HepG2 (cell line): ENCODE results near the gene C1orf35. TPM values are rescaled to one million over a fixed set of nuclear protein-coding genes. Genes with fewer than 3 reads are reported as not detected.

ENCODE experiments used
- GATAD1 ChIP-seq: IDR thresholded peaks from 2 replicates; pipeline ENCODE4 v1.6.1; 2016; ENCODE audit warnings: missing genetic modification reagents, missing compliant biosample characterization
- GLI4 ChIP-seq: sonication (generic); formaldehyde crosslinking; IDR thresholded peaks from 2 replicates; pipeline ENCODE4 v1.5.1; 2020; ENCODE audit warnings: missing genetic modification reagents, mild to moderate bottlenecking, moderate library complexity, borderline replicate concordance
- HNF4G ChIP-seq, 2 experiments: sonication (generic) in 1 of 2; formaldehyde crosslinking in 1 of 2; IDR thresholded peaks; 2 replicates each; pipeline versions ENCODE4 v1.4.0 to v1.6.1; 2011 to 2020; ENCODE audit warnings: borderline replicate concordance in 2 of 2, low read depth in 2 of 2, mild to moderate bottlenecking in 2 of 2, low read length in 1 of 2, missing genetic modification reagents in 1 of 2, moderate library complexity in 1 of 2
- KLF16 ChIP-seq, 2 experiments: sonication (generic) in 1 of 2; formaldehyde crosslinking in 1 of 2; IDR thresholded peaks; 2 replicates each; pipeline versions ENCODE4 v1.6.1 to v1.8.0; 2016 to 2023; ENCODE audit warnings: missing genetic modification reagents in 2 of 2, missing compliant biosample characterization in 1 of 2
- MAFF ChIP-seq: IDR thresholded peaks from 2 replicates; pipeline ENCODE4 v1.6.1; 2011; ENCODE audit warnings: low read depth, low read length, improper control_type of control experiment
- NCOA2 ChIP-seq: sonication (generic); formaldehyde crosslinking; IDR thresholded peaks from 2 replicates; pipeline ENCODE4 v1.8.0; 2022; ENCODE audit warnings: inconsistent platforms
- PAX8 ChIP-seq: sonication (generic); formaldehyde crosslinking; IDR thresholded peaks from 2 replicates; pipeline ENCODE4 v1.8.0; 2022; ENCODE audit warnings: mild to moderate bottlenecking, missing genetic modification reagents, borderline replicate concordance
- PHB2 ChIP-seq: fragments of 450-650 bp; IDR thresholded peaks from 2 replicates; pipeline ENCODE4 v1.6.1; 2018; ENCODE audit not compliant: partially characterized antibody
- POLR2AphosphoS5 ChIP-seq: IDR thresholded peaks from 2 replicates; pipeline ENCODE4 v1.6.1; 2012; ENCODE audit warnings: low read depth, low read length
- SPEN ChIP-seq: sonication (generic); formaldehyde crosslinking; IDR thresholded peaks from 2 replicates; pipeline ENCODE4 v1.5.1; 2020; ENCODE audit warnings: low read depth, mild to moderate bottlenecking, missing genetic modification reagents
- ZFP41 ChIP-seq: sonication (generic); formaldehyde crosslinking; IDR thresholded peaks from 2 replicates; pipeline ENCODE4 v1.4.0; 2020; ENCODE audit warnings: mild to moderate bottlenecking, missing genetic modification reagents, borderline replicate concordance
- ZNF205 ChIP-seq: IDR thresholded peaks from 2 replicates; pipeline ENCODE4 v1.6.1; 2018; ENCODE audit warnings: missing biosample characterization, missing genetic modification reagents
- ZNF431 ChIP-seq: sonication (generic); formaldehyde crosslinking; IDR thresholded peaks from 2 replicates; pipeline ENCODE4 v1.9.0; 2022; ENCODE audit warnings: missing genetic modification reagents, low read depth, mild to moderate bottlenecking, borderline replicate concordance
- ZNF546 ChIP-seq: sonication (generic); formaldehyde crosslinking; conservative IDR thresholded peaks from 2 replicates; pipeline ENCODE4 v1.8.1; 2023; ENCODE audit warnings: mild to moderate bottlenecking, missing genetic modification reagents
- ZNF672 ChIP-seq: sonication (generic); formaldehyde crosslinking; IDR thresholded peaks from 2 replicates; pipeline ENCODE4 v1.8.1; 2022; ENCODE audit warnings: missing genetic modification reagents
- ZNF883 ChIP-seq: sonication (generic); formaldehyde crosslinking; IDR thresholded peaks from 2 replicates; pipeline ENCODE4 v1.5.1; 2020; ENCODE audit warnings: mild to moderate bottlenecking, missing genetic modification reagents; ENCODE audit errors: not compliant biosample characterization
- polyA plus RNA-seq, 8 experiments: library from polyadenylated mRNA; depleted of rRNA in 3 of 8; stranded (reverse) in 7 of 8; unstranded in 1 of 8; fragments of >200 nt; fragmentation: Illumina TruSeq in 4 of 8; extraction: Trizol in 4 of 8; gene quantifications; 2 replicates each; pipeline versions ENCODE4 v1.2.1 to v1.2.3, GENCODE V29; 2011 to 2016; ENCODE audit warnings: low read depth in 4 of 8, missing spikeins in 1 of 8, mixed read lengths in 1 of 8; ENCODE audit not compliant: insufficient read depth in 1 of 8
- total RNA-seq, 5 experiments: library from RNA; depleted of rRNA; stranded (reverse); fragments of >200 nt; fragmentation: Illumina TruSeq; extraction: Trizol; gene quantifications; 2 replicates each; pipeline ENCODE4 v1.2.3, GENCODE V29; 2016; ENCODE audit warnings: low read depth in 1 of 5
- TF ChIP-seq, protein P1 (sequence below): sonication (generic); formaldehyde crosslinking; IDR thresholded peaks from 2 replicates; pipeline ENCODE4 v1.5.1; 2020; ENCODE audit warnings: missing genetic modification reagents, mild to moderate bottlenecking, borderline replicate concordance
- TF ChIP-seq, protein P2 (sequence below): sonication (generic); formaldehyde crosslinking; conservative IDR thresholded peaks from 2 replicates; pipeline ENCODE4 v1.4.0; 2020; ENCODE audit warnings: missing genetic modification reagents
- TF ChIP-seq, protein P3 (sequence below): IDR thresholded peaks from 2 replicates; pipeline ENCODE4 v1.6.1; 2012; ENCODE audit warnings: low read length, improper control_type of control experiment
- TF ChIP-seq, protein P4 (sequence below): sonication (generic); formaldehyde crosslinking; IDR thresholded peaks from 2 replicates; pipeline ENCODE4 v1.4.0; 2020; ENCODE audit warnings: missing genetic modification reagents, low read depth, mild to moderate bottlenecking, borderline replicate concordance

The C1orf35 gene
- total and polyA plus RNA-seq, 2 of the 13 experiments (the other 11 are each of a cell fraction or from before 2014, with no cell fraction given), result 8.1 to 19.3 TPM

DNA sequence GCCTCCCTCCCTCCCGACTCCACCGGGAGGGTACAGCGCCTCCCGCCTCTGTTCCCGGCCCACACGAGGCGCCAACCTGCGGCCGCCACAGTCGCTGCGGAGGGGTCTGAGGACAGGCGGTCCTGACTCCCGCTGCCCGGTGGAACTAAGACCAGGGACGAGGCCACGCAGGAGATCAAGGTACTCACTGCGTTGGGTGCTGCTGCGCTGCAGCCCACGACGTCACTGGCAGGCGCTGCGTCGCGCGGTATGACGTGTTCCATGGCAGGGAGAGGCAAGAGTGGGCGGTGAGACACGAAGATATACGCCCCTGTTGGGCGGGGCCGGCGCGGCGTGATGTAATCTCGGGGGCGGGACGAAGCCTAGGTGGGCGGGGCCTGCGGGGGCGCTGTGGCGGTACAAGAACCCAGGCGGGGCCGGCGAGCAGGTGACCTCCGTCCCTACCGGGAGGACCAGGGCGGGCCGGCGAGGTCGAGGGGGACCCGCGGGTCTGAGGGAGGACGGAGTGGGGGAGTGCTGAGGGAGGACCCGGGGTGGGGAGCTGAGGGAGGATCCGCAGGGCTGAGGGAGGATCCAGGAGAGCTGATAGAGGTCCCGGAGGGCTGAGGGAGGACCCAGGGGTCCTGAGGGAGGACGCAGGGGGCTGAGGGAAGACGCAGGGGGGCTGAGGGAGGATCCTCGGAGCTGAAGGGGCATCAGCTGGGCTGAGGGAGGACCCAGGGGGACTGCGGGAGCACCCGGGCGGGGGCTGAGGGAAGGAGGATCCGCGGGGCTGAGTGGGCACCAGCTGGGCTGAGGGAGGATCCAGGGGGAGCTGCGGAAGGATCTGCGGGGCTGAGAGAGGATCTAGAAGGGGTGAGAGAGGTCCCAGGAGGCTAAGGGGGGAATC, 6.2 kb upstream of the C1orf35 start, which contains the start of gene MRPL55 (continued):
- TF ChIP-seq, protein P1, sequence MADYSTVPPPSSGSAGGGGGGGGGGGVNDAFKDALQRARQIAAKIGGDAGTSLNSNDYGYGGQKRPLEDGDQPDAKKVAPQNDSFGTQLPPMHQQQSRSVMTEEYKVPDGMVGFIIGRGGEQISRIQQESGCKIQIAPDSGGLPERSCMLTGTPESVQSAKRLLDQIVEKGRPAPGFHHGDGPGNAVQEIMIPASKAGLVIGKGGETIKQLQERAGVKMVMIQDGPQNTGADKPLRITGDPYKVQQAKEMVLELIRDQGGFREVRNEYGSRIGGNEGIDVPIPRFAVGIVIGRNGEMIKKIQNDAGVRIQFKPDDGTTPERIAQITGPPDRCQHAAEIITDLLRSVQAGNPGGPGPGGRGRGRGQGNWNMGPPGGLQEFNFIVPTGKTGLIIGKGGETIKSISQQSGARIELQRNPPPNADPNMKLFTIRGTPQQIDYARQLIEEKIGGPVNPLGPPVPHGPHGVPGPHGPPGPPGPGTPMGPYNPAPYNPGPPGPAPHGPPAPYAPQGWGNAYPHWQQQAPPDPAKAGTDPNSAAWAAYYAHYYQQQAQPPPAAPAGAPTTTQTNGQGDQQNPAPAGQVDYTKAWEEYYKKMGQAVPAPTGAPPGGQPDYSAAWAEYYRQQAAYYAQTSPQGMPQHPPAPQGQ, result peak; percentile 70; the same call in 1 of the 2 replicates
- TF ChIP-seq POLR2AphosphoS5 (peak; percentile 97), PAX8 (CRISPR knock-in tag) (0 out of 2 replicates have a peak, but pooled peaks have one; percentile 53), GATAD1 (CRISPR knock-in tag) (peak; percentile 99), HNF4G (IDR thresholded peaks at IDR 0.05; ENCODE audit: borderline replicate concordance, low read depth, low read length) (no peak), HNF4G (CRISPR knock-in tag; IDR thresholded peaks at IDR 0.05; ENCODE audit: borderline replicate concordance, low read depth) (no peak; the same call in 1 of the 2 replicates), ZNF431 (CRISPR knock-in tag) (peak; percentile 91; the same call in 1 of the 2 replicates), MAFF (no peak), ZNF672 (no peak), ZFP41 (no peak; the same call in 1 of the 2 replicates), KLF16 (CRISPR knock-in tag; IDR thresholded peaks at IDR 0.05) (peak in 1 of 2 experiments; percentile 89; a peak in 2 of 4 replicates), NCOA2 (peak; percentile 28; the same call in 1 of the 2 replicates), ZNF883 (CRISPR knock-in tag) (peak; percentile 94), ZNF205 (CRISPR knock-in tag) (peak; percentile 38; the same call in 1 of the 2 replicates), SPEN (peak; percentile 96), ZNF546 (CRISPR knock-in tag) (peak; percentile 82; the same call in 1 of the 2 replicates), PHB2 (no peak), GLI4 (CRISPR knock-in tag) (0 out of 2 replicates have a peak, but pooled peaks have one; percentile 71)
- TF ChIP-seq, protein P2, sequence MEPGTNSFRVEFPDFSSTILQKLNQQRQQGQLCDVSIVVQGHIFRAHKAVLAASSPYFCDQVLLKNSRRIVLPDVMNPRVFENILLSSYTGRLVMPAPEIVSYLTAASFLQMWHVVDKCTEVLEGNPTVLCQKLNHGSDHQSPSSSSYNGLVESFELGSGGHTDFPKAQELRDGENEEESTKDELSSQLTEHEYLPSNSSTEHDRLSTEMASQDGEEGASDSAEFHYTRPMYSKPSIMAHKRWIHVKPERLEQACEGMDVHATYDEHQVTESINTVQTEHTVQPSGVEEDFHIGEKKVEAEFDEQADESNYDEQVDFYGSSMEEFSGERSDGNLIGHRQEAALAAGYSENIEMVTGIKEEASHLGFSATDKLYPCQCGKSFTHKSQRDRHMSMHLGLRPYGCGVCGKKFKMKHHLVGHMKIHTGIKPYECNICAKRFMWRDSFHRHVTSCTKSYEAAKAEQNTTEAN (CRISPR knock-in tag), result peak; percentile 61; the same call in 1 of the 2 replicates
- TF ChIP-seq, protein P3, sequence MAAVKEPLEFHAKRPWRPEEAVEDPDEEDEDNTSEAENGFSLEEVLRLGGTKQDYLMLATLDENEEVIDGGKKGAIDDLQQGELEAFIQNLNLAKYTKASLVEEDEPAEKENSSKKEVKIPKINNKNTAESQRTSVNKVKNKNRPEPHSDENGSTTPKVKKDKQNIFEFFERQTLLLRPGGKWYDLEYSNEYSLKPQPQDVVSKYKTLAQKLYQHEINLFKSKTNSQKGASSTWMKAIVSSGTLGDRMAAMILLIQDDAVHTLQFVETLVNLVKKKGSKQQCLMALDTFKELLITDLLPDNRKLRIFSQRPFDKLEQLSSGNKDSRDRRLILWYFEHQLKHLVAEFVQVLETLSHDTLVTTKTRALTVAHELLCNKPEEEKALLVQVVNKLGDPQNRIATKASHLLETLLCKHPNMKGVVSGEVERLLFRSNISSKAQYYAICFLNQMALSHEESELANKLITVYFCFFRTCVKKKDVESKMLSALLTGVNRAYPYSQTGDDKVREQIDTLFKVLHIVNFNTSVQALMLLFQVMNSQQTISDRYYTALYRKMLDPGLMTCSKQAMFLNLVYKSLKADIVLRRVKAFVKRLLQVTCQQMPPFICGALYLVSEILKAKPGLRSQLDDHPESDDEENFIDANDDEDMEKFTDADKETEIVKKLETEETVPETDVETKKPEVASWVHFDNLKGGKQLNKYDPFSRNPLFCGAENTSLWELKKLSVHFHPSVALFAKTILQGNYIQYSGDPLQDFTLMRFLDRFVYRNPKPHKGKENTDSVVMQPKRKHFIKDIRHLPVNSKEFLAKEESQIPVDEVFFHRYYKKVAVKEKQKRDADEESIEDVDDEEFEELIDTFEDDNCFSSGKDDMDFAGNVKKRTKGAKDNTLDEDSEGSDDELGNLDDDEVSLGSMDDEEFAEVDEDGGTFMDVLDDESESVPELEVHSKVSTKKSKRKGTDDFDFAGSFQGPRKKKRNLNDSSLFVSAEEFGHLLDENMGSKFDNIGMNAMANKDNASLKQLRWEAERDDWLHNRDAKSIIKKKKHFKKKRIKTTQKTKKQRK, result no peak
- TF ChIP-seq, protein P4, sequence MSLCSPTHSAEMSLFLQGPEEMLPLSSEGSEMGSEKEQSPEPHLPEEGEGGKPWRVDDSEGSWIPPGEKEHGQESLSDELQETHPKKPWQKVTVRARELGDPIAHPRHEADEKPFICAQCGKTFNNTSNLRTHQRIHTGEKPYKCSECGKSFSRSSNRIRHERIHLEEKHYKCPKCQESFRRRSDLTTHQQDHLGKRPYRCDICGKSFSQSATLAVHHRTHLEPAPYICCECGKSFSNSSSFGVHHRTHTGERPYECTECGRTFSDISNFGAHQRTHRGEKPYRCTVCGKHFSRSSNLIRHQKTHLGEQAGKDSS (CRISPR knock-in tag), result peak; percentile 79; the same call in 1 of the 2 replicates
